DMS114 treated with DMSO at 0.1 percent for 48 hours (cell line): ENCODE data around the gene SMIM17.
A peak's percentile ranks its signal among the peaks of the same experiment; 100 is the strongest.

ENCODE experiments used
- DNase-seq: peaks from one replicate; lab custom pipeline; 2025; ENCODE audit not compliant: unreplicated experiment; lab: John Stamatoyannopoulos, UW

Gene SMIM17

GRCh38 chr19:56642711-56643459, at the start of gene SMIM17:
Gene SMIM17, plus strand, starts transcription at chr19:56643159. Its CDS starts 2,509 bp downstream, at chr19:56645668.
- DNase-seq, result no peak

GRCh38 chr19:56594446-56594782, 48.5 kb upstream of the SMIM17 start:
- DNase-seq, result no peak

- DNase-seq, result peak; percentile 78
Measured at GRCh38 chr19:56594783-56595547, 48.0 kb upstream of the SMIM17 start, which contains the start of gene ZNF71. Gene ZNF71, plus strand, starts transcription at chr19:56595302. Its CDS starts 6,257 bp downstream, at chr19:56601559.

GRCh38 chr19:56595548-56595899, 47.4 kb upstream of the SMIM17 start:
- DNase-seq, result no peak

DNA sequence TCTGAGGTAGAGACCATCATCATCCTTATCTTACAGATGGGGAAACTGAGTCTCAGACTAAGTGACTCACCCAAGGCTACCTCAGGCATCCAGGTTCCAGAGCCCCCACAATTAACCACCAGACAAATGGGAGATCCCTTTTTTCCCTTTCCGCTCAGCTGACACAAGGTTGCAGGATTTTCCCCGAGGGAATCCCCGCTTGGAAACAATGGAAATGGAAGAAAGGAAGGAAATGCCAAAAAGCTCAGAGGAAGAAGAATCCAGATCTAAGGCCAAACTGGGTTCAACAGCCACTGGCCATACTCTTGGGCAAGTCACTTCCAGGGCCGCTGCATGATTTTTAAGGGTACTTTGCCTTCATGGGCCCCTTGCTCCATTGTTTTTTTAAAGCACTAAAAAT, 46.3 kb upstream of the SMIM17 start:
- DNase-seq, result no peak

DNA sequence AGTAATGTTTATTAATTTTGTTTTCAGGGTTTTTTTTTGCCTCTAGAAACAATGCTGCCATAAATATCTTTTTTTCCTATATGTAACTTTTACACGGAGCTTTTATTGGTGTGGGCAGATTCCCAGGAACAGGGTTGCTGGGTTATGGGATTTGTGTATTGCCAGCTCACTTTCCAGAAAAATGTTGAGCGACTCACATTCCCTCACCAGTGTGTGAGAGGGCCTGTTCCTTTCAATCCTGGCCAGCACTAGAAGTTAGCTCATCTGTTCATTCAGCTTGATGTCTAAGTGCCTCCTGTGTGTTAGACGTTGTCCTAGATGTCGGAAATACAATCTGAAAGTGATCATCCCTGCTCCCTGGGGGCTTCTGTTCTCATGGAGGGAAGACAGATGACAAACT, 45.3 kb upstream of the SMIM17 start:
- no peak for DNase-seq

DNA sequence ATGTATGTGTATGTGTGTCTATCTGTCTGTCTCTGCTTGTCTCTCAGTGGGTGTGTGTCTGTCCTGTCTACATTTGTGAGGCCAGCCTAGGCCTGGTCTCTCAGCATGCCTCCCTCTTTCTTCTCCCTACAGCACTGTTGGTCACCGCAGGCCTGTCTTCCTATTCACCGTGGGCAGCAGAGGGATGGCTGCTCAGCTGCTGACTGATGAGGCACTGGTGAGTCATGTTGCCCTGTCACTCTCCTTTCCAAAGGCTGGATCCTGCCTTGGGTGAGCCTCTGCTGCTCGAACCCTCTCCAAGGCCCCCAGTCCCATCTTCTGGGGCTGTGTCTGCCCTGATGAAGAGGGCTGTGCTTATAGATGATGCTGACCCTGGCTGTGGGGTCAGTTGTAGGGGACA, 41.6 kb upstream of the SMIM17 start:
- no peak for DNase-seq

GRCh38 chr19:56603829-56604228, 39.1 kb upstream of the SMIM17 start:
- DNase-seq, result no peak

DNA sequence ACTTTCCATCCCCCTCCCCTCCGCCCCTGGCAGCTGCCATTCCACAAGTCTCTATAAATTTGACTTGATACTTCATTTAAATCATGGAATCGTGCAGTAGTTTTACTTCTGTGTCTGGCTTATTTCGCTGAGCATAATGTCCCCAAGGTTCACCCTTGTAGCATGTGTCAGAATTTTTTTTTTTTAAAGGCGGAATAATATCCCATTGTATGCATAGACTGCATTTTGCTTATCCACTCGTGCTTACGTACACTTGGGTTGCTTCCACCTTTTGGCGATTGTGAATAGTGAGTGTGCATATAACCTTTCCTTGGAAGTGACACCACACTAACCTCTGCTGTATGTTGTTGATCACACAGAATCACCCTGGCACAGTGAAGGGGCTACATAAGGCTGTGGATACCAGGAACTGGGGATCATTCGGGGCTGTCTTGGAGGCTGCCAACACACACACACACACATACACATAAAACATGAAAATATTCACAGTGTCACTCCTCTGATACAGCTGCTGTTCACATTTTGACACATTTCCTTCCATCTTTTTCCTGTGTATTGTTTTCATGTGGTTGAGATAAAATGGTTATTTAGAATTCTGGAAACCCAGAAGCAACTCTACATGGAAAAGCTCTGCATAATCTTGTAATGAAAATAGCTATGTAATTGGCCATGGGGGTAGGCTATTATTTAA, 34.5 kb upstream of the SMIM17 start:
- DNase-seq, result no peak

DNA sequence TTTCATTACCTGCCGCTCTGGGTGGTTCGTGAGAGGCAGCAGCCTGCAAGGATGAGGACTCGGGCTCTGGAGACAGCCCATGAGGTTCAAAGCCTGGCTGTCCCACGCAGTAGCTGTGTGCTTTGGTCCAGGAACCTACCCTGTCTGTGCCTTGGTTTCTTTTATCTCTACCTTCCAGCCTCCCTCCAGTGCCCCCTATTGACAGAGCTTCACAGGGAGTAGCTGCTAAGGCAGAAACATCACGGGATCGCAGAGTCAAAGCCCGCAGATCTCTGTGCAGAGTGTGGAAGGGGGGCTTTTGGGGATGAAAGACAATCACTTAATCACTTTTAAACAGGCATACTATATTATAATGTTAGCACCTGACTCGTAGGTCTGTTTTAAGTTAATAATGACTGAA, 31.7 kb upstream of the SMIM17 start:
- DNase-seq, result no peak

GRCh38 chr19:56612737-56613136, 30.2 kb upstream of the SMIM17 start:
- no peak for DNase-seq

- DNase-seq, result no peak
Measured at GRCh38 chr19:56613639-56614038, 29.3 kb upstream of the SMIM17 start.

GRCh38 chr19:56617531-56617930, 25.4 kb upstream of the SMIM17 start:
- DNase-seq, result no peak

DNA sequence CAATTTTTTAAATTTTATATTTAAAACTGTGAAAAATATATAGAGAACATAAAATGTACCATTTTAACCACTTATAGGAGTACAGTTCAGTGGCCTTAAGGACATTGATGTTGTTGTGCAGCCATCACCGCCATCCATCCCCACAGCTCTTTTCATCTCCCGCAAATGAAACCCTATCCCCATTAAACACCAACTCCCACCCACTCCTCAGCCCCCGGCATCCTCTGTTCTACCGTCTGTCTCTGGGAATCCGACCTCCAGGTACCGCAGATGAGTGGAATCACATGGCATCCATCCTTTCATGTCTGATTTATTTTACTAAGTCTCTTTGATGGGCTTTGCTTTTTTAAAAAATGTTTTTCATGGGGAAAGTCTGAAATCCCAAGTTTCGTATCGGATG, 23.8 kb upstream of the SMIM17 start:
- no peak for DNase-seq

DNA sequence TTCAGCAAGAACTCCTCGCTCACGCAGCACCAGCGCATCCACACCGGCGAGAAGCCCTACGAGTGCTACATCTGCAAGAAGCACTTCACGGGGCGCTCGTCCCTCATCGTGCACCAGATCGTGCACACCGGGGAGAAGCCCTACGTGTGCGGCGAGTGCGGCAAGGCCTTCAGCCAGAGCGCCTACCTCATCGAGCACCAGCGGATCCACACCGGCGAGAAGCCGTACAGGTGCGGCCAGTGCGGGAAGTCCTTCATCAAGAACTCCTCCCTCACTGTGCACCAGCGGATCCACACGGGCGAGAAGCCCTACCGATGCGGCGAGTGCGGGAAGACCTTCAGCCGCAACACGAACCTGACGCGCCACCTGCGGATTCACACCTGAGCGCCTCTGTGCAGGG, 20.6 kb upstream of the SMIM17 start:
- DNase-seq, result no peak

- DNase-seq, result no peak
Measured at GRCh38 chr19:56623006-56623405, 20.0 kb upstream of the SMIM17 start.

DNA sequence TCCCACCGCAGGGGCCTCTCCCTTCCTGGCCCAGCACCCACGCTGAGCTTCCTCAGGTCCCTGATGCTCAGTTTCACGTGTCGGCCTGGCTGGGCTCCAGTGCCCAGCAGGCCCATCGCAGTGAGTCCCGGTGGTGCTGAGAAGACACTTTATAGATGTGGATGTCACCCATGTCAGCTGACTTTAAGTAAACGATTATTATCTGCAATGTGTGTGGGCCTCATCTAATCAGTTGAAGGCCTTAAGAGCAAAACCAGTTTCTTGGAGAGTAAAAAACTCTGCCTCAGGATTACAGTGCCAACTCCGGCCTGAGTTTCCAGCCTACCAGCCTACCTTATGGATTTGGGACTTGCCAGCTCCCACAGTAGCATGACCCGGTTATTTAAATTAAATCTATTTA, 17.3 kb upstream of the SMIM17 start:
- no peak for DNase-seq

DNA sequence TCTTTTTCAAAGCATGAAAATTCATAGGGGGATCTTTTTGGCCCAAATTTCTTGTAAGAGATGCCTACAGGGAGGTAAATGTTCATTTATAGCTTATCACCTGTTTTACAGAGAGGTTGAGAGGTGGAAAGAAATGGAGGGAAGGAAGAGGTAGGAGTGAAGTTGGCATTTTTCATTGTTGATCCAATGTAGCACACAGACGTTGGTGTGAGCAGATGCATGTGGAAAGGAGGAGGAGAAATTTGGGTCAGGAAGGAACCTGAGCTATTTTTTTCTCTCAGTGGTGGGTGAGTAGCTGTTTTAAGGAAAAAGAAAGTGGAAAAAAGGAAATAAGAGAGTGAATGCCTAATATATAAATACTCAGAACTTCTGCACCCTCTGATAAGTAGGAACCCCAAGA, 9.9 kb upstream of the SMIM17 start:
- DNase-seq, result no peak

DNA sequence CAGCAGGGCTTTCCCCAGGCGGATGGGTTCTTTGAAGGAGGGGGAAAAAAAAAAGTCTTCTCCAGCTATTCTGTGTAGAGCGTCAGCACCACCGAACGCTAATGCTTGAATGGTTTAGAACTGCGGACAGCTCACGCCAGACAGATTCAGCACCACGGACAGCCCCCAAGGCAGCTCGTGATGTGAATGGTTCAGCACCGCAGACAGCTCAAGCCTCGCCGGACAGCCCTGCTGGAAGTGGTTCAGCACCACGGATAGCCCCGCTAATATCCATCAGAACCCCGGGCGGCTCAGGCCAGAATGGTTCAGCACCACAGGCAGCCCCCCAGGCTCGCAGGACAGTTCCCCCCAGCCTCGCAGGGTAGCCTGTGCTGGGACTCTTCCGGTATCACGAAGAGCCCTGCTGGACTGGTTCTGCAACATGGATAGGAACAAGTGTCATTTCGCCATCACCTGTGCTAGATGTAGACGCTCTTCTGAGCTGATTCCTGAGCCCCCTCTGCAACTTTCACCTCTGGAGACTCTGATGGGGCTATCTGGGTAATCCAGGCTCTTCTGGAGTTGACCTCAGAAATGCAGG, 4.9 kb upstream of the SMIM17 start:
- DNase-seq, result peak; percentile 7

- DNase-seq, result no peak
Measured at GRCh38 chr19:56639217-56639616, 3.7 kb upstream of the SMIM17 start.

GRCh38 chr19:56643460-56643955, 549 bp downstream of the SMIM17 start:
- no peak for DNase-seq
